GM19372 (cell line): ENCODE measurements around the gene HDX.
"Not testable (repeated sequence)": the region's sequence is repeated elsewhere in the genome, so short reads cannot be mapped to it uniquely, and the experiment has no call there.

ENCODE experiments used
- ATAC-seq: cut with Tn5 transposase; IDR thresholded peaks from one replicate; pipeline ENCODE4 v1.9.1; 2021; ENCODE audit warnings: mild to moderate bottlenecking, low read depth, moderate library complexity; ENCODE audit not compliant: unreplicated experiment

HDX gene

DNA sequence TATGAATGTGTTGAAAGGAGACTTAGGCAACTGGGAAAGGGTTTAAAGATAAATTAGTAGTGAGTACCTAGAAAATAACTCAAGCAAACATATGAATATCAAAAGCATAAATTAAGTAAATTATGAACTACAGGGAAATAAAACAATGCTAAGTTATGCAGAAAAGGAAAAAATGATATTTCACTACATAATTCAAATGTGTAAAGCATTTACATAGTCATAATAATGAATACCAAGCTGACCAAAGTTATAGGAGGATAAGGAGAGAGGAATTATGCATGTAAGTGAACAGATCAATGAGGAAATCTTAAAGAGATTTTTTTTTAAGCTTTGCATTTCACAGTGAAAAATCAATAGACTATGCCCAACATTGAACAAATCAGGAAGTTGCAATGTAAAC lies 145.0 kb downstream of the HDX start:
- ATAC-seq, result no peak

GRCh38 chrX:84340968-84341367 lies 161.3 kb downstream of the HDX start:
- ATAC-seq, result no peak

- peak; percentile 73 for ATAC-seq
These were observed 162.5 kb downstream of the HDX start for GRCh38 chrX:84339507-84340364.

DNA sequence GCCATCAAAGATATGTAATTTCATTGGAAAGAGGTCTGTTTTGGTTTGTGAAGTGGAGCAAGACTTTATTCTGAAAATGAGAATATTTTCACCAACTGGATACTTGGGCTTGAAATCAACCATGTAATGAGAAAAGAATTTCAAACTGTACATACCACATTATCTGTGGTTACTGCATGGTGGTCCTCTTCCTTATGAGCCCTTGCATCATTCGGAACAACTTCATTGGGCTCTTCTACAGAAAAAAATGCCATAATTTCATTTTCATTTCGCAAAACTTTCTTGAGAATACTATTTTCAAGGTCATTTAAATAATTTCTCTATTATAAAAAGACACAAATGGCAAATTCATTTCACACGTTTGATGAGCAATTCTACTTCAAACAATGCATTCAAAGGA lies 165.6 kb downstream of the HDX start:
- no peak for ATAC-seq

GRCh38 chrX:84335121-84335520 lies 167.1 kb downstream of the HDX start:
- ATAC-seq, result no peak

GRCh38 chrX:84322083-84322827 lies 180.0 kb downstream of the HDX start:
- no peak for ATAC-seq

DNA sequence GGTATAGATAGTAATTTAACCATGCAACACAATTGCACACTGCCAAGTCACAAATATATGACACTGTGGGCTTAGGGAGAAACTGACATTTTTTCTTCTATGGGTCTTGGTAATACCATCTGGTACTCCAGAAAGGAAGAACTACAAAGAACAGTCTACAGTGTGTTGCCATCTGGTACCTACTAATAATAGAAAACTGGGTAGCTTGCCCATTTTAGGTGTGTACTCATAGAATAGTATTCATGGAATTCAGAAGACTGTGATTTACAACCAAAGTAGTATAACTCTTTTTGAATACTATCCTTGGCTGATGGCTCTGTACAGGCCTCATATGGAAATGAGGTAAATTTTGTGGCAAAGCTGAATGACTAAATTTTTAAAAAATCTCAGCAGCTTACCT lies 181.6 kb downstream of the HDX start:
- no peak for ATAC-seq

DNA sequence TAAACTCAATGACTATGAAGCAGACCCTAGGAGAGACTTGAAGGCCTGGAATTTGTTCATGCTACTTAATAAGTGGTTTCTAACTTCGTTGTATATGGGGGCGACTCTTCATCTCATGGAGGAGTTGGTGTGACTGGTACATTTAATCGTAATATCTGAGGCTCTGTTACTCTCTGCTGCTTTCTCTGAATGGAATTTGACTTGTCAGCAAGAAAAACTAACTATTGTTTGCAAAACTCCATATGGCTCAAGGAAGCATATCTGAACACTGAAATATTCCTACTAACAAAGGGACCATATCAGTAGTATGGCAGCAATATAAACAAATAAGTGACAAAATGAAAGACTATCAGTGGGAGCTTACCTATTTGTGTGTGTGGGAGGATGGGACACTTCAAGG lies 182.2 kb downstream of the HDX start:
- ATAC-seq, result no peak

GRCh38 chrX:84318661-84319060 lies 183.6 kb downstream of the HDX start:
- ATAC-seq, result no peak

DNA sequence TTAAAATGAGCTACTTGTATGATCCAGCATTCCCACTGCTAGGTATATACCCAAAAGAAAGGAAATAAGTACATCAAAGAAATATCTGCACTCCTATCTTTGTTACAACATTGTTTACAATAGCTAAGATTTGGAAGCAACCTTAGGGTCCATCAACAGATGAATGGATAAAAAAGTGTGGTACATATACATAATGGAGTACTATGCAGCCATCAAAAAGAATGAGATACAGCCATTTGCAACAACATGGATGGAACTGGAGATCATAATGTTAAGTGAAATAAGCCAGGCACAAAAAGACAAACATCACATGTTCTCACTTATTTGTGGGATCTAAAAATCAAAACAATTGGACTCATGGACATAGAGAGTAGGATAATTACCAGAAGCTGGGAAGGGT lies 186.3 kb downstream of the HDX start:
- ATAC-seq, result not testable (repeated sequence)
